ENCODE data around the gene ZNF569. TPM values are rescaled to one million over a fixed set of nuclear protein-coding genes. Genes with fewer than 3 reads are reported as not detected.

The ZNF569 gene
- total and polyA plus RNA-seq, 2 of the 13 experiments (the other 11 are each of a cell fraction or from before 2014, with no cell fraction given) = 1.4 to 5.7 TPM

DNA sequence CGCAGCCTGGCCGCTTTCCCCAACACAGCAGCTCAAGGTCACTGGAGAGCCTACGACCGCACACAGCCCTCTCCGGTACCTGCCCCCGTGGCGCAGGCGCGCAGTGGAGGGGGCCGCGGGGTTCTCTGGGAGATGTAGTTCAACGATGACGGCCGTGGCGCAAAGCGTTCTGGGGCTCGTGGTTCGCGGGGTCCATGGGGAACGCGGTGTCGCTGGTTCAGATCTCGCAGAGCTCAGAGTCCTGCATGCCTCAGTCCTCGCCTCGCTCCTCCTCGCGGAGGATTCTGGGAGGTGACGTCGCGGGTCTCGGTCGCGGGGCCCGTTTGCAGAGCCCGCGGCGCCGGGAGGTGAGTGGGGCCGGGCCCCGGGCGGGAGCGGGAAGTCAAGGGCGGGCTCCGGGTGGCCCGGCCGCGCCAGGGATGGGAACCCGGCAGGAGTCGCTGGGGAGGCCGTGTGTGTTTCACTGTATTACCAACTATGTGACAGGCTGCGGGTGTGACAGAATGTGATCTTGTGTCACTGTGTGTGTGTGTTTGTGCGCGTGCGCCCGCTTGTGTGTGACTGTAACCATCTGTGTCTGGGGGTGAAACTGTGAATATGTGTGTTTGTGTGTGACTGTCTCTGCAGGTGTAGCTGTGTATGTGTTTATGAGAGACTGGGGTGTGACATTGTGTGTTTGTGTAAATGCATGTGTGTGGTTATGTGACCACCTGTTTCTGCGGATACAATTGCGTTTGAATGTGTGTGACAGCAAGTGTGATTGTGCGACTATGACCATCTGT is 96.2 kb downstream of the ZNF569 start, which contains the start of gene ZNF527 (continued):
- TF ChIP-seq, protein P1, sequence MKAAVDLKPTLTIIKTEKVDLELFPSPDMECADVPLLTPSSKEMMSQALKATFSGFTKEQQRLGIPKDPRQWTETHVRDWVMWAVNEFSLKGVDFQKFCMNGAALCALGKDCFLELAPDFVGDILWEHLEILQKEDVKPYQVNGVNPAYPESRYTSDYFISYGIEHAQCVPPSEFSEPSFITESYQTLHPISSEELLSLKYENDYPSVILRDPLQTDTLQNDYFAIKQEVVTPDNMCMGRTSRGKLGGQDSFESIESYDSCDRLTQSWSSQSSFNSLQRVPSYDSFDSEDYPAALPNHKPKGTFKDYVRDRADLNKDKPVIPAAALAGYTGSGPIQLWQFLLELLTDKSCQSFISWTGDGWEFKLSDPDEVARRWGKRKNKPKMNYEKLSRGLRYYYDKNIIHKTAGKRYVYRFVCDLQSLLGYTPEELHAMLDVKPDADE (CRISPR knock-in tag; IDR thresholded peaks at IDR 0.05) = no peak; the same call in 1 of the 2 replicates
- TF ChIP-seq PPARG (CRISPR knock-in tag; conservative IDR thresholded peaks at IDR 0.05) (no peak), ZNF513 (CRISPR knock-in tag; conservative IDR thresholded peaks at IDR 0.05) (no peak), CHCHD3 (CRISPR knock-in tag; IDR thresholded peaks at IDR 0.05) (no peak; the same call in 1 of the 2 replicates), STAG1 (CRISPR knock-in tag; IDR thresholded peaks at IDR 0.05) (peak; percentile 9; the same call in 1 of the 2 replicates), ELK4 (CRISPR knock-in tag; IDR thresholded peaks at IDR 0.05; ENCODE audit: borderline replicate concordance) (no peak), ZBTB37 (CRISPR knock-in tag; IDR thresholded peaks at IDR 0.05) (no peak), CEBPG (CRISPR knock-in tag; IDR thresholded peaks at IDR 0.05) (no peak; the same call in 1 of the 2 replicates), HINFP (CRISPR knock-in tag; IDR thresholded peaks at IDR 0.05; ENCODE audit: low read depth) (0 out of 2 replicates have a peak, but pooled peaks have one; percentile 30), CHD4 (IDR thresholded peaks at IDR 0.05; ENCODE audit: borderline replicate concordance, low read length) (no peak; the same call in 1 of the 2 replicates), SKIL (CRISPR knock-in tag; IDR thresholded peaks at IDR 0.05; ENCODE audit: borderline replicate concordance) (0 out of 2 replicates have a peak, but pooled peaks have one; percentile 10), ZNF678 (CRISPR knock-in tag; IDR thresholded peaks at IDR 0.05) (no peak), REPIN1 (CRISPR knock-in tag; IDR thresholded peaks at IDR 0.05; ENCODE audit: borderline replicate concordance, low read depth) (no peak), ZBTB21 (CRISPR knock-in tag; IDR thresholded peaks at IDR 0.05) (no peak), ZNF556 (CRISPR knock-in tag; IDR thresholded peaks at IDR 0.05; ENCODE audit: borderline replicate concordance) (peak; percentile 78; the same call in 1 of the 2 replicates), STAT5B (CRISPR knock-in tag; IDR thresholded peaks at IDR 0.05) (no peak)
- TF ChIP-seq, protein P2, sequence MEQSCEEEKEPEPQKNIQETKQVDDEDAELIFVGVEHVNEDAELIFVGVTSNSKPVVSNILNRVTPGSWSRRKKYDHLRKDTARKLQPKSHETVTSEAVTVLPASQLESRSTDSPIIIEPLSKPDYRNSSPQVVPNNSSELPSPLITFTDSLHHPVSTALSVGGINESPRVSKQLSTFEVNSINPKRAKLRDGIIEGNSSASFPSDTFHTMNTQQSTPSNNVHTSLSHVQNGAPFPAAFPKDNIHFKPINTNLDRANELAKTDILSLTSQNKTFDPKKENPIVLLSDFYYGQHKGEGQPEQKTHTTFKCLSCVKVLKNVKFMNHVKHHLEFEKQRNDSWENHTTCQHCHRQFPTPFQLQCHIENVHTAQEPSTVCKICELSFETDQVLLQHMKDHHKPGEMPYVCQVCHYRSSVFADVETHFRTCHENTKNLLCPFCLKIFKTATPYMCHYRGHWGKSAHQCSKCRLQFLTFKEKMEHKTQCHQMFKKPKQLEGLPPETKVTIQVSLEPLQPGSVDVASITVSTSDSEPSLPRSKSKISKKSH (CRISPR knock-in tag; IDR thresholded peaks at IDR 0.05; ENCODE audit: borderline replicate concordance) = peak; percentile 64; the same call in 1 of the 2 replicates

Data from HepG2 (cell line).